ENCODE data around the gene MYBPC3.

Gene MYBPC3

GRCh38 chr11:47352556-47352955 lies at the start of gene MYBPC3:
Gene MYBPC3, minus strand, starts transcription at chr11:47352702. Its CDS starts 55 bp downstream, at chr11:47352647.
- no peak for DNase-seq

GRCh38 chr11:47400768-47401279 lies 48.3 kb upstream of the MYBPC3 start:
- no peak for DNase-seq

GRCh38 chr11:47399860-47400767 lies 47.6 kb upstream of the MYBPC3 start:
- DNase-seq, result peak in 2 of 4 experiments; percentile 30 to 57

GRCh38 chr11:47398551-47398950 lies 46.0 kb upstream of the MYBPC3 start:
- DNase-seq, result no peak

- DNase-seq, result no peak
Observed at GRCh38 chr11:47398011-47398410, 45.5 kb upstream of the MYBPC3 start.

- no peak for DNase-seq
Observed at GRCh38 chr11:47396049-47396320, 43.5 kb upstream of the MYBPC3 start.

GRCh38 chr11:47395223-47396048 lies 42.9 kb upstream of the MYBPC3 start:
- no peak for DNase-seq

GRCh38 chr11:47394322-47395222 lies 42.1 kb upstream of the MYBPC3 start:
- peak in 2 of 4 experiments; percentile 56 to 69 for DNase-seq

- no peak for DNase-seq
Observed at GRCh38 chr11:47394050-47394321, 41.5 kb upstream of the MYBPC3 start.

- DNase-seq, result no peak
Observed at GRCh38 chr11:47393163-47394049, 40.9 kb upstream of the MYBPC3 start.

- DNase-seq, result no peak
Observed at GRCh38 chr11:47392546-47393162, 40.2 kb upstream of the MYBPC3 start.

- DNase-seq, result no peak
Observed at GRCh38 chr11:47391711-47392432, 39.4 kb upstream of the MYBPC3 start.

- no peak for DNase-seq
Observed at GRCh38 chr11:47391077-47391583, 38.6 kb upstream of the MYBPC3 start.

- no peak for DNase-seq
Observed at GRCh38 chr11:47390422-47390760, 37.9 kb upstream of the MYBPC3 start.

- DNase-seq, result no peak
Observed at GRCh38 chr11:47389577-47390421, 37.3 kb upstream of the MYBPC3 start.

GRCh38 chr11:47388697-47389576 lies 36.4 kb upstream of the MYBPC3 start:
- no peak for DNase-seq

GRCh38 chr11:47387944-47388696 lies 35.6 kb upstream of the MYBPC3 start:
- no peak for DNase-seq

GRCh38 chr11:47384498-47384897 lies 32.0 kb upstream of the MYBPC3 start:
- no peak for DNase-seq

All from activated naive CD4-positive, alpha-beta T cell (primary cell).